HG03175 (cell line): Measurements from ENCODE around the gene STYX.
"Not testable (repeated sequence)": the region's sequence is repeated elsewhere in the genome, so short reads cannot be mapped to it uniquely, and the experiment has no call there.

Experiments
- ATAC-seq: cut with Tn5 transposase; IDR thresholded peaks from one replicate; pipeline ENCODE4 v1.9.1; 2021; ENCODE audit warnings: mild to moderate bottlenecking, moderate library complexity; ENCODE audit not compliant: unreplicated experiment

Gene STYX

GRCh38 chr14:52723514-52724359, 6.2 kb upstream of the STYX start:
- no peak for ATAC-seq

DNA sequence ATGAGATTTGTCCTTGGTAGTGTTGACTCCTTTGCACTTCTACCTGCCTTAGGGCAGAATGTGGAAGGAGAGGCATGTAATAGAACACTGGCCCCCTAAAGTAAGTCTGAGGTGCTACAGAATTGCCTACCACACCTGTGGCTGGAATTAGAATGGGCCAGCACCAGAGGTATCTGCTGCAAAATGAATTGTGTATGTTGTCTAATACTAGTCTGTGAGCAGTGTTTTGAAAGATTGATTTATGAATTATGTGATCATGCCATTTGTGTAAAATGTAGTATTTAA, 5.7 kb upstream of the STYX start:
- ATAC-seq: no peak

DNA sequence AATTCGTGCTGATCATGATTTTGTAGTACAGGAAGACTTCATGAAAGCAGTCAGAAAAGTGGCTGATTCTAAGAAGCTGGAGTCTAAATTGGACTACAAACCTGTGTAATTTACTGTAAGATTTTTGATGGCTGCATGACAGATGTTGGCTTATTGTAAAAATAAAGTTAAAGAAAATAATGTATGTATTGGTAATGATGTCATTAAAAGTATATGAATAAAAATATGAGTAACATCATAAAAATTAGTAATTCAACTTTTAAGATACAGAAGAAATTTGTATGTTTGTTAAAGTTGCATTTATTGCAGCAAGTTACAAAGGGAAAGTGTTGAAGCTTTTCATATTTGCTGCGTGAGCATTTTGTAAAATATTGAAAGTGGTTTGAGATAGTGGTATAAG, 2.5 kb upstream of the STYX start:
- ATAC-seq: not testable (repeated sequence)

GRCh38 chr14:52729035-52729434, 931 bp upstream of the STYX start:
- ATAC-seq: not testable (repeated sequence)

DNA sequence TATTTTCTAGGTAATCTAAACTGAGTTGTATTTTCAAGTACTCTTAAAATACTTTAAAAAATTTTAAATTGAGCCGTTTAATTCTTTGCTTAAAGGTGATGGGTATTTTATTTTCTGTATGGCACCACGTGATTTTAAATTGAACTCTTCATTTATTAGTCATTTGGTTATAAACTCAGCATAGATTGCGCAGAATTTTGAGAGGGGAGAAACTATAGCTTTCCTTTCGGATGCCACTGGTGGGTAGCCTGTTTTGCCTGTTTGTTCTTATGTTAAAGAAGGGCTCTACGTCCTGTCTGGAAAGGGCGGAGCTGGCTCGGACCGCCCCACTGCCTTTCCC, 411 bp upstream of the STYX start:
- ATAC-seq: no peak

- no peak for ATAC-seq
Measured at GRCh38 chr14:52730709-52731111, 744 bp downstream of the STYX start.

DNA sequence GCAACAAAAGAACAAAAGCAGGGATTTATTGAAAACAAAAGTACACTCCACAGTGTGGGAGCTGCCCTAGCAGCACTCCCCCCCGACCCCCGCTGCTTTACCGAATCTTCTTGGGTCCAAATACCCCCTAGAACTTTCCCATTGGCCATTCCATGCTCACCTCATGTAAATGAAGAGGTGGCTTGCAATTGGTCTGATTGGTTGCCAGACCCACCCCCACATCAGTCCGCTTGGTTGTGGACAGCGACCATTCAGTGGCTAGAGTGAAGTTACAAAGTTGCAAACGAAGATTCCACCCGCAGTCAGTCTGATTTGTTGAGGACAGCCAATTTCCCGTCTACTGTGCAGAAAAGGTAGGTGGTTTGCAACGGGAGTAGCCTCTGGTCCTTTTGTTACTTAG, 3.9 kb downstream of the STYX start:
- ATAC-seq: no peak

DNA sequence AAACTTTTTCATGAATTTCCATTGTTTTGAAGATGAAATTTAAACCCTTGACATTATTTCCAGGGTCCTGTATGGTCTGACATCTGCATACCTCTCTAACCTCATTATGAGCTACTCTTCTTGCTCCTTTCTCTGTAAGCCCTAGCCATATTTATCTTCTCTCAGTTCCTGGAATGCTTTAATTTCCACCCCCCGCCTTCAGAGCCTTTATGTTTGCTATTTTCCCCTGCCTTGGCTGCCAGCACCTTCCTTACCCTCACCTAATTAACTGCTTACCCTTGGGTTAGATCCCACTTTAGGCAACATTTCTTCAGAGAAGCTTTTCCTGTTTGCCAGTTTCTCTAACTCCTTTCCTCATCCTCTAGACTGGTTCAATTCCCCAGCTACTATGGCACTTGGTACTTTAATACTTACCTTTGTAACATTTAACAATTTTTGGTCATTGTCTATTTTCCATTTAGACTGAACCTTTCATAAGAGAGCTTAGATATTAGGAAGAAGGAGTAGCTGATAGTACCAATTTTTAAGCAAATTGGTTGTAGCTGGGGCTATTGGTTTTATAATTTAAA, 6.0 kb downstream of the STYX start:
- ATAC-seq: no peak

DNA sequence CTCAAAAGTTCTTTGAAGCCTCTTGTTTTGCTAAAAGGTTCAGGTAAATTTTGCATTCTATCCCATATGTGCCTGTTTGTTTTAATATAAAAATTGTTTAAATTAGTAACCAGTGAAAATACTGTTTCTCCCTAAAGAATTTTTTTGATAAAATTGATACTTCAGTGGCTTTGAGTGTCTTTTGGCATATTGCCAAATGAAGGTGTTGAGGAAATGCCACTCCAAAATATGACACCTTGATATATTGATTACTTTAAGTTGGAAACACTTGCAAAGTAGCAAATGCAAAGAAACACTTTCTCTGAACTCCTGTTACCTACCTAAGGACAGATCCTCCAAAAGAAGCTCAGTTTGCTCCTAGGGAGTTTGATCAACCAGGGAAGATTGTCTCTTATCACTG, 8.4 kb downstream of the STYX start:
- ATAC-seq: no peak

DNA sequence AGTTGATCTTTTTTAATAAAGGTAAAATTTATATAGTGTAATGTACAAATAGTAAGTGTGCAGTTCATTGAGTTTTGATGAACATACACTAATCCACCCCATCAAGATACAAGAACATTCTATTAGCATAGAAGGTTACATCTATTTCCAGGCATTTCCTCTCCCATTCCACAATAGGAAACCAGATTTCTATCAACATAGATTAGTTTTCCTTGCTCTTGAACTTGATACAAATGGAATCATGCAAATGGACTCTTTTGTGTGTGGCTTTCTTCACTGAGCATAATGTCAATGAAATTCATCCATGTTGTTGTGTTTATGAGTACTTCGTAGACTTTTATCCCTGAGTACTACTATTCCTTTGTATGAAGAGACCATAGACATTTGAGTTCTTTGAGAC, 10.8 kb downstream of the STYX start:
- ATAC-seq: no peak

DNA sequence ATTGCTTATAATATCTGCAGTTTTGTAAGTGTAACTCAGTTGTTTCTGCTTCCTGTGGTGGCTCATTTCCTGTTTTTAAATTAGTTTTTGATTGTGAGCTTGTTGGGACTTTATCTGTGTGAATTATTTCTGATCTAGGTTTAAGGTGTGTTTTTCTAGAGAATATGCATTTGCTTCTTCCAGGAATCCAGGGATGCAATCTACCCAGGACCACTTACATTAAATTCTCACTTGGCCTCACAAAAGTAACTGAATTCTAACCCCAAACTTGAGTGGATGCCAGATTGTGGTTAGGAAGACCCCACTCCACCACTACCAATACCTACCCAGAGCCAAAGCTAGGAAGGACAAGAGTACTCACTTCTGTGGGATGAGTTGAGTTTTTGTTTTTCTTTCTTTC, 11.9 kb downstream of the STYX start:
- ATAC-seq: no peak

DNA sequence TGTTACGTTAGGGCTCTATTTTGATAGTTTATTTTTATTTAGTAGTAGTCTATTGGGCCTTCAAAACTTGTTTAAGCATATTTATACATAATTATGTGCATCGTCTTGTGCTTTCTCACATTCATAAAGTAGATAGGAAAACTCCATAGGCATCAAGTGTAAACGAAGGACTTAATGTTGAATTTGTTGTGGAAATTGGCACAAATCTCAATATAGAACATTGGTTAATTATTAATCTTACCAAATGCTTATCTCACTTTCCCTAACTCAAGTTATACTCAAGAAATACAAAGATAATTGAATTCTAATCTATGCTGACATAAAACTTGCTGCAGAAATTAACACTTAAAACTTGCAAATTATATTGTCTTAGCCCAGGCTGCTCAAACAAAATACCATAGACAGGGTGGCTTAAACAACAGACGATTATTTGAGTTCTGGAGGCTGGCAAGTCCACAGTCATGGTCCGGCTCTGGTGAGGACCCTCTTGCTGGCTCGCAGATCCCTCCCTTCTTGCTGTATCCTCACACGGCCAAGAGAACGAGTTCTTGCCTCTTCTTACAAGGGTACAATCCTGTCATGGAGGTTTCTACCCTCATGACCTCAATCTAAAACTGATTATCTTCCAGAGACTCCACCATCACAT, 18.8 kb downstream of the STYX start:
- ATAC-seq: no peak

- no peak for ATAC-seq
Measured at GRCh38 chr14:52755607-52756316, 25.8 kb downstream of the STYX start.

- ATAC-seq: no peak
Measured at GRCh38 chr14:52759145-52759544, 29.2 kb downstream of the STYX start.

GRCh38 chr14:52762923-52763322, 33.0 kb downstream of the STYX start:
- ATAC-seq: not testable (repeated sequence)

DNA sequence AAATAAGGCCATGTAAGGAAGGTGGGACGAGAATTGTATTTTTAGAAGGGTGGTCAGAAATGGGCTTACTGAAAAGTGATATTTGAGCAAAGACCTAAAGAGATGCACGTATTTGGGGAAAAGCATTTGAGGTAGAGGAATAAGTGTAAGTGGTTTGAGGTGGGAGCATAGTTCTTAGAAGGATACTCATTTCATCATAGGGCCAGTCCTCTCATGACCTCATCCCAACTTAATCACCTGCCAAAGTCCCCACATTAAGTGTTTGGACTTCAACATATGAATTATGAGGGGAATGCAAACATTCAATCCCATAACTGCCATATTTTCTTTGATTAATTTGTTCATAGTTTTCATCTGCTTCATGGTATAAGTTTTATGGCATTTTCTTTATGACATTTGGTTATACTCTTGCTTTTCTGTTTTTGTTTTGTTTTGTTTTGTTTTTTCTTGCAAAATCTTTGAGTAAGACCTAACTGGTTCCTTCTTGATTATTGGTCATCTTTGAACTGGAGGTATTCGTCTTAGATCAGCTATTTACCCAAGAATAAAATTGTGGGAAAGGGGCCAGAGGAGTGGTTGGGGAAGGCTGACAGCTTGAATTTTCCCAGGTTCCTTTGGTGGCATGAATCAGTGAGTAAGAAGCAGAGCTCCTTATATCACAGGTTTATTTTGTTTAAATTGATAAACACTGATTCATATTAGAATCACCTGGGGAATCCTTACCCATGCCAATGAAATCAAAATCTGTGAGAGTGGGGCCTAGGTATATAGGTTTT, 37.3 kb downstream of the STYX start:
- no peak for ATAC-seq

DNA sequence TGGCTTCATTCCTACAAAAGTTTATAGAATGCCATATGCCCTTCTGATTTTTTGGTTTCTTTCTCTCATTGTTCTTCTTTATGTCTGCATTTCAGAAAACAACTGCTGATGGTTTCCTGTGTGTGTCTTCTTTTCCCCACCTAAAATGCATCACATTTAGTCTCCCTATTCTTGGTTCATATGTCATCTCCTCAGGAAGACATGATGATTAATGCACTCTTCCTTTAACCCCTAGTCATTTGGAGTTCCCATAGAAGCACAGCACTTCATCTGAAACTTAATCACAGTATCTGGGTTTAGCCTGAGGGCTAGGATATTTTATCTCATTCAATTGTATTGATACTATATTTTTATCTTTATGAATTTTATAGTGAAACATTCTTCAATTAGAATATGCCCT, 39.9 kb downstream of the STYX start:
- ATAC-seq: no peak

DNA sequence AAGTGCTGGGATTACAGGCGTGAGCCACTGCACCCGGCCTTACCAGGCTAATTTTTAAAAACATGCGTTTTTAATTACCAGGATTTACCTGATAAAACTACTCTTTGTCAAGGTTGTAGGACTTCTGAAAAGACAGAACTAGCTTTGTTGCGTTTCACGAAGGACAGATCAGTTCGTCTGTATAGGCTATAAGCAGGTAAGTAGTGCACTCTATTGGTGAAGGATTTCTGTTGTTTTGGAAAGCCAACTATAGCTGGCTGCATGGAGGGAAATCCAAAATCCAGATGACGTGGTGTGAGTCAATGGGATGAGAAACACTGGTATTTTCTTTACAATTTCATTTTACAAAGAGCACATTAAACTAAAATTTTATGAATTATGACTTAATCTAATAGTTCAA, 46.9 kb downstream of the STYX start:
- no peak for ATAC-seq

DNA sequence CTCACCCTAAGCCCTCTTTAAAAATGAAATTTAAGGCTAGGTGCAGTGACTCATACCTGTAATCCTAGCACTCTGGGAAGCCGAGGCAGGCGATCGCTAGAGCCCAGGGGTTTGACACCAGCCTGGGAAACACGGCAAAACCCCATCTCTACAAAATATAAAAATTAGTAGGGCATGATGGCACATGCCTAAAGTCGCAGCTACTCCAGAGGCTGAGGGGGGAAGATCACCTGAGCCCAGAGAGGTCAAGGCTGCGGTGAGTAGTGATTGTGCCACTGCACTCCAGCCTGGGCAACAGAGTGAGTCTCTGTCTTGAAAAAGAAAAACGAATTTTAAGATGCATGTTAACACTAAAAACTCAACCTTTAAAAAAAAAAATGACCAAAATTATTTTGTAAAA, 48.7 kb downstream of the STYX start:
- no peak for ATAC-seq

- ATAC-seq: no peak
Measured at GRCh38 chr14:52780893-52781292, 50.9 kb downstream of the STYX start.

DNA sequence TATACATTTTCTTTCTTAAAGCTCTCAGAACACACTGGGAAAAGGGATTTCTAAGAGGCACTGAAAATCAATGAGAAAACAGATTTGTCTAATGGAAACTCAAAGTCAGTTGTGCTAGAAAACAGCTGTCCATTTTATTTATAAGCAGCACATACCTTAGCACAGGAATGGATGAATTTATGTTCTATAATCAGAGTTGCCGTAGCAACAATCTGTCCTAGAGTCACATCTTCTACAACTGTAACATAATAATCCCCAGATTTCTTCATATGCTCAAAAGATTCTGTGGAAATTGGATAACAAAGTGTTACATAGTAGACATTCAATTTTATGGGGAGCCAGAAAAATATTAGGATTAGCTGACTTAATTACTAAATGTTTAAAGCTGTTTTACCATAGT, 51.7 kb downstream of the STYX start:
- ATAC-seq: no peak
